GM18505 (cell line): ENCODE results near the gene PTPN14.
"Not testable (repeated sequence)": the region's sequence is repeated elsewhere in the genome, so short reads cannot be mapped to it uniquely, and the experiment has no call there.

Experiments
- ATAC-seq: cut with Tn5 transposase; IDR thresholded peaks from one replicate; pipeline ENCODE4 v1.9.1; 2021; ENCODE audit not compliant: unreplicated experiment
- POLR2A ChIP-seq: IDR thresholded peaks from 4 replicates; pipeline ENCODE4 v1.6.1; 2011; ENCODE audit warnings: borderline replicate concordance; ENCODE audit not compliant: insufficient read depth, insufficient read length; ENCODE audit errors: extremely low read depth

The PTPN14 gene

DNA sequence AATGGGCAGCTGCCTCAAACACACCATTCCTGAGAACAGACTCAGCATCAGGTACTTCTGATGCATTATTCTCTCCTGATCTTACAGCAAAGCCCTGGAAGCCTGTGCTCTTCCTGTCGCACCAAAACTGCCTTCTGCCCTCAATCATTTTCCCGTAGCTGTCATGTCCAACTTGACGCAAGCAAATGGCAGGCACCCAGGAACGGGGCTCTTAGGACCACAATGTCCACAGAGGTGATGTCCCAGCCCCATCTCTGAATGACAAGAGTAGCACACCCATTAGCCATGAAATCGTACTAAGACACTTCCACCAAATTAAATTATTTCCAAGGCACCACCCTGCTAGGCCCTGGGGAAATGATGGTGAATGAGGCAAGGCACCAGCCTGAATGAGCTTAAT is 47.1 kb downstream of the PTPN14 start:
- TF ChIP-seq POLR2A = no peak
- ATAC-seq = no peak

DNA sequence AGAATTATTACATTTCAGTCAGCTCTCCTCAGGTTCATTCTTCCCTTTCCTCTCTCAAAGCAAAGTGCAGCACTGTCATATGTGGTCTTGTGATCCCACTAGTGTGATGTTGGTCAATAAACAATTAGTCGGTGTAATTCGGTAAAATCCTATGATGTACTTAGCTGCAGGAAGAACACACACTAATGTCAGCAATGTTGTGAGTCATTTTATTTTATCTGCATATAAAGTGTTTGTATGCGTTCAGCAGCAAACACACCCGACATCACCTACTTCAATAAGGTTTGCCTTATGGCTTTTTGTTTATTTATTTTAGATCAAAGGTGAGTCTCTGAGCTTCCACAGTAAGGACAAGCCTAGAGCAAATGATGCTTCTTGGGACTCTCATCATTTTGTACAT is 47.8 kb downstream of the PTPN14 start:
- TF ChIP-seq POLR2A = no peak
- no peak for ATAC-seq

DNA sequence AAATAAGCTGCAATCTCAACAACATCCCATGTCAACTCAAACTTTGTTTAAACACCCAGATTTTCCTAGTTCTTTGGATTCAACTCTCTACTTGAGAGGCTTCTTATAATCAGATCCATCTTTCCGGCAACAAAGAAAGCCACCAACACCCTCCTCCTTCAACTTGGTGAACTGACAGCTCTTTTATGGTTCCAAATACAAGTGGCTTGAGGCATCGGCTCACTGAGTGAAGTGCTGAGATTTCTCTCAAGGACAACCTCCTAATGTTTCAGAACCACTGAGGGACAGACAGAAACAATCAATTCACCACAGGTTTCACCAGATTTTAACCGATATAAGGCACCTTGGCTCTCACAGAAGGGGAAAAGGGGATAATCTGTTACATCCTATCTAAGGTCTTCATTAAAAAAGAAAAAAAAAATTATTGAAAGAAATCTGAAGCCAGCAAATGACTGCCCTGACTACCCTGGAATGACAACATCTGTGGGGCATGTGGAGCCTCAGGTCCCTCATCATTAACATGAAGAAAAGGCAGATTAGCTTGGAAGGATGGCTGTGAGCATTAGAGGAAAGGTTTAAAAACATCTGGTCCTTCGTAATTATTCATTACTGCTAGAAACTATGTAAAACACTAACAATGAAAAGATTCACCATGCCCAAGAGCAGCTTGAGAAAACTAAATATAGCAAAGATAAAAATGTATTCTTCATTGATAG is 50.9 kb downstream of the PTPN14 start:
- no peak for ATAC-seq
- no peak for TF ChIP-seq POLR2A

DNA sequence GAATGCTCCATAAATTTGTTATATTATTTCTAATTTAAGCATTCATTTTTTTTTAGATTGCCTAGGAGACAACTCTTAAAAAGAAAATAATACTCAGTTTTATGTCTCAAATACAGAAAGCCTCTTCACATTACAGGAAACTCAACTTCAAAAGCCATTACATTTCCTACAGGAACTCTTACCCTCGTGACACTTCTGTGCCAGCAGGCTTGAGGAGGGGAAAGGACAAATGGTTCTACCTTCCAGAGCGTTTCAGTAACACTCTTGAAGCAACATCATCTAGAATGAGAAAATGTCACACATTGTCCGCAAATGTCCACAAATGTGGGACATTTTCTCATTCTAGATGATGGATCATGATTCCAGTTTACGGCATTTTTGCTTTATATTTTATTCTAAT is 51.7 kb downstream of the PTPN14 start:
- ATAC-seq = no peak
- no peak for TF ChIP-seq POLR2A

DNA sequence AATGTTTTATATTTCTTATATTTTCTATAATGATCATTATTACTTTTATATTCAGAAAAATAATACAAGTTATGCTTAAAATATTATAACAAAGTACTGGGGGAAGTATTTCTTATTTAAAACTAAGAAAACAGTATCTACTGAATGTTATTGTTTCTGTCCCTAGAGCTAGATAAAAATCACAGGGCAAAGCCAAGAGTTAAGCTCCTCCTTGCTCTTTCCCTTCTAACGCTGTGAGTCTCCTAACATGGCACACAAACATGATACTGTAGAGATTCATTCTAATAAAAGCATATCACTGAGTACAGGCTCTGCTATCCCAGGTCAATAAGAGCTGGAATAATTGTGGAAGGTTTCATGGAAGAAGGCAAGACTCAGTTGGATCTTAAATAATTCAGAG is 53.4 kb downstream of the PTPN14 start:
- no peak for ATAC-seq
- TF ChIP-seq POLR2A = no peak

DNA sequence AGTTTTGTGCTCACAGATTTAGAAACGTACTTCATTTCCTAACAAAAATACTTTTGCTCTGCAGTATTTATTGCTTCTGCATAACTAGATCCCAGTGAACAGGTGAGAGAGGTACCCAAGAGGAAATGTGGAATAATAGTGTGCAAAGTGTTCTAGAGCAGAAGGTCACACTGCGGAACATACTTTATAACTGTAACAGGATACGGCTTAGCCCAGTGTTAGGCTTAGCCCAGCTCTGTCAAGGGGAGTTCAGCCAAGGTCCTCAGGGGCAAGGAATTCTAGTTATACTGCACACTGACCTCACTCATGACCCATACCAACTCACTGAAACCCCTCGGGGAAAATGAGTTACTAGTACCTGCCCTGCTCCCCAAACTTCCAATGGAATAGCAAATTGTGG is 55.3 kb downstream of the PTPN14 start:
- no peak for TF ChIP-seq POLR2A

DNA sequence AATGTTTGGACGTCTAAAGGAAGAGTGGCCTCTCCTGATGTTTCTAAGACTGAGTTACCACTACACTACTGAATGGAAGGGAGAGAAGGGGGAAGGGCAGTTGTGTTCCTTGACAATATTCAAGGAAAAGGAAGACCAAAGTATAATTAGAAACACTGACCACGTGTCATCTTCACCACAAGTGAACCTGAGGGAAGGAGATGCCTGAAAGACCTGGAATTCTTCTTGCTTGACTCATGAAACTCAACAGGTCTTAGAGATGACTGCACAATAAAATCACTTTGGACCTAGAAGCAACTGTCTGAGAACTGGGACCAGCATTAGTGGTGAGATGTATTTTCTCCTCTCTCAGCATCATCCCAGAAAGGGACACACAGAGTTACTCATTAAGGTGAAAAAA is 56.7 kb downstream of the PTPN14 start:
- no peak for ATAC-seq
- no peak for TF ChIP-seq POLR2A

More for the DNA sequence above, 55.3 kb downstream of the PTPN14 start:
- no peak for ATAC-seq

DNA sequence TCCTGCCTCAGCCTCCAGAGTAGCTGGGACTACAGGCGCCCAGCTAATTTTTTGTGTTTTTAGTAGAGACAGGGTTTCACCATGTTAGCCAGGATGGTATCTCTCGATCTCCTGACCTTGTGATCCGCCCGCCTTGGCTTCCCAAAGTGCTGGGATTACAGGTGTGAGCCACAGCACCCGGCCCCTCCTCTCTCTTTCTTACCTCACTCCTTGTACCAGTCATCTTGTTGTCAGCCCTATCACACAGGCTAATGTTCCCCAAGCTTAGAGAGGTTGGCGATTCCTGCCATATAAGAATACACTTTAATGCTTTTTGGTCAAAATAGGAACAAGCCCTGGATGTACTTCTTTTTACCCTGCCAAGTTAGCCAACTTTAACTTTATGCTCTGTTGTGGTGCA is 57.2 kb downstream of the PTPN14 start:
- not testable (repeated sequence) for ATAC-seq

DNA sequence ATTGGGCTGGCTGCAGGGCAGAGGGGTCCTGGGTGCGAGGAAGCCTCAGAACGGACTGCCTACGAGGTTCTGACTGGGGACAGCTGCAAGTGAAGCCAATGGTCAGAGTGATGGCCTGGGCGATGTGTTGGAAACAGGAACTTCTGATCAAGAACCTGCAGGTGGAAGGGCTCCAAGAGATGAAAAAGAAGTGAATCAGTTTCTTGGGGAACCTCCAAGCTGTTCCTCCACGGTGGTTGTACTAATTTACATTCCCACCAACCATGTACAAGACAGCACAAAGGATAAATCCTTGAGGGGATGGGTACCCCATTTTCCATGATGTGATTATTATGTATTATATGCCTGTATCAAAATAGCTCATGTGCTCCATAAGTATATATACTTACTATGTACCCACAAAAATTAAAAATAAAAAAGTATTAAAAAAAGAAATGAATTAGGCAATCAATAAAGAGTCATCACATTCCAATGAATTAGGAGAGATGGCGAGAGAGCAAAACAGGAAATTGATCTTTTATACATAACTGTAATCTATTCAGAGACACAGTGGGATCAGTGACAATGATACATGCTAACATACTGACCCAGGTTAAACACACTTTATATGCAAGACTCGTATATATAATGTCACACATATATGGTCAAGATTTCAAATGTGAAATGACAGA is 58.1 kb downstream of the PTPN14 start:
- no peak for TF ChIP-seq POLR2A
- no peak for ATAC-seq

DNA sequence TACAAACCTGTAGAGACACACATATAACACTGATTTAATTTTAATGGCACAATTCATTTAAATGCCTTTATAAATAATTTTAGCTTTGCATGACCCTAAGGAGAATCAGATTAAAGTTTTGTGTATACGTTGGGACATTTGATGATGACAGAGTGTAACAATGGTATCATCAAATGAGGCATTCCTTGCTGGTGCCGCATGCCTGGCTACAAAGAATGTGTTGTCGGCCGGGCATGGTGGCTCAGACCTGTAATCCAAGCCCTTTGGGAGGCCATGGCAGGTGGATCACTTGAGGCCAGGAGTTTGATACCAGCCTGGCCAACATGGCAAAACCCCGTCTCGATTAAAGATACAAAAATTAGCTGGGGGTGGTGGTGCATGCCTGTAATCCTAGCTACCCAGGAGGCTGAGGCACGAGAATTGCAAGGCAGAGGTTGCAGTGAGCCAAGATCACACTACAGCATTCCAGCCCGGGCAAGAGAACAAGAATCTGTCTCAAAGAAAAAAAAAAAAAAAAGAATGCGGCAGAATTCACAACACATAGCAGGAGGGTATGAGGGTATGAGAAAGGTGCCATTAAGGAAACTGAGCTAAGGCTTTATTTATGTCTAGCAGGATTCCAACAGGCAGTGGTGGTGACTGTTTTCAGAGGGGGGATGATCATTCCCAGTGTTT is 58.9 kb downstream of the PTPN14 start:
- no peak for TF ChIP-seq POLR2A
- no peak for ATAC-seq

DNA sequence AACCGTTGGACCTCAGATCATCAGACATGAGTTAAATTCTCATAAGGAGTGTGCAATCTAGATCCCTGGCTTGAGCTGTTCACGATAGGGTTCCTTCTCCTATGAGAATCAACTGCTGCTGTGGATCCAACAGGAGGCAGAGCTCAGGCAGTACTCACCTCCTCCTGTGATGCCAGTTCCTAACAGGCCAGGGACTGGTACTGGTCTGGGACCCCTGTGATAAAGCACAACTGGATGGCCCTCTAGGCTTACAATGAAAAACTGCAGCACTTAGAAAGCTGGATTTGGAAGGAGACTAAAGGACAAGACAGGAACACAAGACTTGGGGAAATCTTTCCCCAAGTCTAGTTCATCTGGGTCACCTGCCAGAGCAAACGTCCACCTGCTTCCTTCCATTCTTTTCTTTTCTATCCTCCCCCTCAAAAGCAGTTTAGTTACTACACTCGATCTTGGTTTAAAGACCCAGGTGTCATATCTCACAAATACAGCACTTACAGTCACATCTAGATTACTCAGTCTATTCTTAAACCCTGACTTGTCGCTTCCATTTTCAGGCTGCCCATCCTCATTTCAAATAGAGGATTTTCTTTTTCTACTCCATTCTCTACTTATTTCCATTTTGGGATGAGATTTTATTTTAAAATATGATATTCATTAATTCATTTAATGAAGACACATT is 59.8 kb downstream of the PTPN14 start:
- ATAC-seq = no peak
- TF ChIP-seq POLR2A = no peak

DNA sequence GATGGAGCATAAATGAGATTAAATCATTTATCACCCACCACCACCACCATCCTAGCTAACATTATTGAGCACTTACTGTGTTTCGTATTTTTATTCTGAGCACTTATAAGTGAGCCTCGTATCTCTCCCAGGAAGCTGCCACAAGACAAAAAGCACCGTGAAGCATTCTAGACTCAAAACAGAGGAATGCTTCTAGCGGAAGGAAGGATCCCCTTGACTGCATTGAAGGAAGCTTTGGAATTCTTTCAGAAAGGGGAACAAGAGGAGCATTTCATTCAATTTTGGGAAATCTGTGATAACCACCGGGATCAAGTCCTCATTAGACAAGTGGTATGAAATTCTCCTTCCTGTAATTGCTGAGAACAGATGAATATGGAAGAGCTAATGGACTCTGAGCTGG is 66.3 kb downstream of the PTPN14 start:
- ATAC-seq = no peak
- TF ChIP-seq POLR2A = no peak

DNA sequence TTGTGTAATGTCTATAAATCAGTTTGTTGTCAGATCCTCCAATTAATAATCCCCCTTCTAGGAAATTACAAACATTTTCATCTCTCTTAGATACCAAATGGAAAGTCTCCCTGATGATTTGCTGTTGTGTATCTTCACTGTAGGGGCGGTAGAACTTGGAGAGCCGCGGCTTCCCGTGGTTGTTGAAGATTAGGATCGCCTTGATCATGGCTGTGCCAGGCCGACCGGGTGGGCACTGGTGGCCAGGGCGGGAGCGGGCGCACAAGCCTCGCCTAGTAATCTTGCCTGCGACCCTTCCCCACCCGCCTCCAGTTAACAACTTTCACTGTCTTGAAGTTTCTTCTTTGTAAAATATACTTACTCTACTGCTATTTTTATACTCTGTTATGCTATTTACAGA is 68.2 kb downstream of the PTPN14 start:
- not testable (repeated sequence) for ATAC-seq

DNA sequence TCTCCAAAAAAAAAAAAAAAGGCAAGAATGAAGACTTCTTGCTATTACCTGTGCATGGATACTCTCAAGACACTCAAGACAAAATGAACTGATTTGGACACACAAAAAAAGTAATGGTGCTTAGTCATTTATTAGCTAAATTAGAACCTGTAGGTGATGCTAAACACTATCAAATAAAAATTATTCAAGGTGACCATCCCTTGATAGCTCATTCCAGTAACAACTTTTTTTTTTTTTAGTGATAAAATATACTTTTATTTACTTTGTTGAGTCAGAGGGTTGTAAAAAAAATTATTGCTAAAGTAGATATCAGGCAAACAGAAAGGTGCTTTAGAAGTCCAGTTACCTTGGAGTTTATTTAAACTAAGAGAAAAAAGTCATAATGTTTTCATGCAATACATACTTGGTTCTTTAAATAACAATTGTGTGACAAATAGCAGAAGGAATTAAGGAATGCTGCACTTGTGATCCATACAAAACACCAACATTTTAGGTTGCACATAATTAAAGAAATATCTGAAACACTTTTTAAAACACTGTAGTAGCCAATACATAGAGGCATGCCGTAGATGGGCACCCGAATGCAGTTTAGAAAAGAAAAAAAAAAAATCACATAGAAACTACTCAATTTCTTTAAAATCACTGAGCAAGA is 69.3 kb downstream of the PTPN14 start:
- not testable (repeated sequence) for ATAC-seq
